HG03432 (cell line): ENCODE results near the gene HLCS.

Source experiments
- ATAC-seq: cut with Tn5 transposase; IDR thresholded peaks from one replicate; pipeline ENCODE4 v1.9.1; 2021; ENCODE audit warnings: mild to moderate bottlenecking, moderate library complexity; ENCODE audit not compliant: unreplicated experiment

Gene HLCS

DNA sequence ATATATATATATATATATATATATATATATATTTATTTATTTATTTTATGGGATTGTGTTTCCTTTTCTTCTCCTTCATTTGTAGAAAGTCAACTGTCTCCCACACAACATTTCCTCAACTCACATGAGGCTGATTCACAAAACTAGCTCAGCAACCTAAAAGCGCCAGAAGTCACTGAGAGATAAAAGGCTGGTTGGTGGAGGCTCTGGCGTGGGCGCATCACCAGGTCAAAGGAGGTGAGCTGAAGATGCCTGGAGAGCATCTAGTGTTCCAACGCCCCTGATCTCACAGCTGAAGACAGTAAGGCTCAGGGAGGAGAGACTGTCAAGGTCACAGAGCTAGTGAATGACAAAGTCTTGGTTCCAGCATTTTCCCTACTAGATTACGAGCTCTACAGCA is 78.0 kb downstream of the HLCS start:
- no peak for ATAC-seq

DNA sequence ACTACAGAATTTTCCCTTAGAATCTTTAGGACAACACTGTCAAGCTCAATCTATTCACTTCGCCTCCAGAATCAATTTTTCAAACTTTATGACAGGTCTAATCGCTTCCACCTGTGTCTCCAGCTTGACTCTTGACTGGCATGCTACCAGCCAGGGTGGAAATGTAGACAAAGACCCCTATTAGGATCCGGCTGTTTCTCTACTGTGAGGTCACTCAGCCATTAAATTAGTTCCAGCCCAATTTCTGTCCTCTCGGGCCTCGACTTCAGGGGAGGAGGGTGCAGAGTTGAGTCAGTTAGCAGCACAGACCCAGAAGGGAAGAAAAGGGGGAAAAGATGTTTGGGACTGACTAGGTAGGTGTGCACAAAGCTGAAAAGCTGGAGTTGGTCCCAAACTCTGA is 78.5 kb downstream of the HLCS start:
- ATAC-seq, result no peak

- no peak for ATAC-seq
Measured at GRCh38 chr21:36883532-36884486, 82.7 kb downstream of the HLCS start.

- no peak for ATAC-seq
Measured at GRCh38 chr21:36882776-36883175, 83.7 kb downstream of the HLCS start.

GRCh38 chr21:36881228-36881627 is 85.2 kb downstream of the HLCS start:
- no peak for ATAC-seq

DNA sequence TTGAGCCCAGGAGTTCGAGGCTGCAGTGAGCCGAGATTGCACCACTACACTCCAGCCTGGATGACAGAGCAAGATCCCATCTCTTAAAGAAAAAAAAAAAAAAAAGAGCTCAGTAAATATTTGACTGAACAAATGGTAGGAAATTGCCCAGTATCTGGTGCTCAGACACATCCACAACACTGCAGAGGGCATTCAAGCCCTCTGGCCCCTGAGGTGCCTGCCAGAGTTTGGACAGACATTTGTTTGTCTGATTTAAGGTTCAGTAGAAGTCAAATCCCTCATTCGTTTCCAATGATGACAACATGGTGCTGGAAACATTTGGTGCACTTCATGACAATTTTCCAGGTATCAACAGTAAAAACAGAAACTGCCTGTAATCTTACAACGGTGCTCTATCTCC is 86.6 kb downstream of the HLCS start:
- ATAC-seq, result no peak

- ATAC-seq, result no peak
Measured at GRCh38 chr21:36877741-36878140, 88.7 kb downstream of the HLCS start.

DNA sequence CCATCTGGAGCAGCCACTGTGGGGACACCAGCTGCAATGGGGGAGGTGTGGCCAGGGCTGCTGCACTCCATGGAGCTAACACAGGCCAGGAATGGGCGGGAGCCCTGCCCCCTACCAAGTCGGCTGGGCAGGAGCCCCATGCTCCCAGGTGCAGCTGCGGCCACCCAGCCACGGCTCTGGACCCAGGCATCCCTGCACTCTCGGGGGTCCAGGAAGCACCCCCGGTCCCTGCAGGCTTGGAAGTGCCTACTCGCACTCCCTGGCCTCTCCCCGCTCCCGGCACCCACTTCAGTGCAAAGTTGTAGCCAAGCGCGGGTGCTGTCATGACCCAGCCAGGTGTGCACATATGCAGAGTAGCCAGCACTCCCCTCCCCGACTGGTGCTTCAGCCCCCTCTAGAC is 91.8 kb downstream of the HLCS start:
- ATAC-seq, result no peak

GRCh38 chr21:36873513-36873912 is 93.0 kb downstream of the HLCS start:
- ATAC-seq, result no peak

DNA sequence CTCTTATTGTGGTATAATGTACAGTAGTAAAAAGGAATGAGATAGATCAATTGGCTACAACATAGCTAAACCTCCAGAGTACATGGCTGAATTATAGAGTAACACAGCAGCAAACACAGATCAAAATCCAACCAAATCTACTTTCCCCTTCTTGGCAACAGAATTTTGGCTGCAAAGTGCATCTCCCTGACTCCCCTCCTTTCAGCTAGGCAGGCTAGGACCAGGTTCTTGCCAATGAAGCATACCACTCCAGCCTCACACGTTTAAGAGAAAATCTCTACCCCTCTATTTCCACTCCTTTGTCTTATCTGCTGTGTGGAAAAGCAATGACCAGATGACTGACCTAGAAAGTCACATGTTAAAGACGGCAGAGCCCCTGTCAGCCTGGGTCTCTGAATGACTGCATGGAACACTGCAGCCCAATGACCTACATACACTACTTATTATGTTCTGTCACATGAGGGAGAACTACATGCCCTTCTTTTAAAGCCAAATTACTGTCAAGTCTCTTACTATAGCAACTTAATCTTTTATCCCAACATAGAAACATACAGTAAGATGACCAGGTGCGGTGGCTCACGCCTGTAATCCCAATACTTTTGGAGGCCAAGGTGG is 99.1 kb downstream of the HLCS start:
- ATAC-seq, result no peak

DNA sequence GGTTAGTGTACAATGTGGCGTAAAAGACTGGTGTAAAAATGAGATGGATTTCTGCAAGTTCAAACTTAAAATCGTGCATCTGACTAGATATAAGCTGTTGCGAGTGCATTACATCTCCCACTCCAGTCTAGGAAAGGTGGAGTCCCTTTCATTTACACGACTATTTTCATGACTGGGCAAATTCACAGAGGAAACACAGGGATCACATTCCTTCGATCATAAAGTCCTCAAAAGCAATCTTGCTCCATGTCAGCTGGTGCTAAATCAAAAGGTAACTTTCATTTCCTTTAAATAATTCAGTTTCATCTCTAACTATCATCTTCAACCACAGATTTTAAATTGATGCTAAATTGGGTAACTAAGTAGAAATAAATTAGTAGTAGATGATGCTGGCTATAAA is 100.0 kb downstream of the HLCS start:
- no peak for ATAC-seq

- ATAC-seq, result no peak
Measured at GRCh38 chr21:36864974-36865373, 101.5 kb downstream of the HLCS start.

GRCh38 chr21:36863260-36863659 is 103.2 kb downstream of the HLCS start:
- no peak for ATAC-seq

DNA sequence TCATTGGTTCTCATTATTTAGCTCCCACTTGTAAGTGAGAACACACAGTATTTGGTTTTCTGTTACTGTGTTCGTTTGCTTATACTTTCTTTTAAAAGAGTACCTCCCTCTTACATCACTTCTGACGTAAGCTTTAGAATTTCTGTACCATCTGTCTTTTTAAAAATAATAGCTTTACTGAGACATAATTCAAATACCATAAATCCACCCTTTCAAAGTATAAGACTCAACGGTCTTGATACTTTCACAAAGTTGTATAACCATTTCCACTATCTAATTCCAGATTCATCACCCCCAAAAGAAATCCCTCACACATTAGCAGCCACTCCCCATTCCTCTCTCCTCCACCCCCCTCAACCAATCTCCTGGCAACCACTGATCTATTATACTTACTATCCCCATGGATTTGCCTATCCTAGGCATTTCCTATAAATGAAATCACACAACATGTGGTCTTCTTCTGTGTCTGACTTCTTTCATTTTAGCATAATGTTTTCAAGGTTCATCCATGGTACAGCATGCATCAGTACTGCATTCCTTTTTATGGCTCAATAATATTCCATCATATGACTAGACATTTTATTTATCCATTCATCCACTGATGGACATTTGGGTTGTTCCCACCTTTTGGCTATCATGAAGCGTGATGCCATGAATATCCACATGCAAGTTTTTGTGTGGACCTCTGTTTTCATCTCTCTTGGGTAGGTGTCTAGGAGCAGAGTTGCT is 104.7 kb downstream of the HLCS start:
- ATAC-seq, result no peak

- no peak for ATAC-seq
Measured at GRCh38 chr21:36860736-36861594, 105.5 kb downstream of the HLCS start.

DNA sequence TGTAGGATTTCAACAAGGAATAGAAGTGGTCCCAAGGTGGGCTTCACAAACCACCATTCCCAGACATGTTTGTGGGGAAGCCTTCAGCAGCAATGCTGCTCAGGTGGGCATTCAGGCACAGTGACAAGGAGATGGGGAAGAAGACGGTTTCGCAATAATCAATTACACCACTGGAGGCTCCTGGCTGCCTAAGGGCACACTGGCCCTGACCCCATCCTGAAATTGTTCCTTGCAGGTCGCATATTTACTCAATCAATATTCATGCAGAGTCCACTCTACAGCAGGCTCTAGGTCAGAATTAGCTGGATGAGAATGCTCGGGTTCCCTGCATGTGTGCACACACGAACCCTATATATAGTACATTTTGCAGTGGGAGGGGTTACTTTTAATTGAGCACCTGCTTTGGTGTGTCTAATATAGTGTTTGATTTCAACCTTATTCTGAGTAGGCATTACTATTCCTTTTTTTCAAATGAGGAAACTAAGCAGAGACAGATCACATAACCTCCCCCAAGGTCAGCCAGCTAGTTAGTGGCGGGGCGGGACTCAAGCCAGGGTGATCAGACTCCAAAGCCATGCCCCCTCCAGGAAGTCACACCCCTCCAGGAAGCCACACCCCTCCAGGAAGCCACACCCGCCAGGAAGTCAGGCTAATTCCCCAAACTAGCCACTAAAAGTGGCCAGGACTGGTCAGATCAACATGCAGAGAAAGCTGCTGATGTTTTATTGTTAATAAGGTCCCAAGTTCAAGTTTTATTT is 106.5 kb downstream of the HLCS start:
- no peak for ATAC-seq

- ATAC-seq, result no peak
Measured at GRCh38 chr21:36858320-36858957, 108.0 kb downstream of the HLCS start.

DNA sequence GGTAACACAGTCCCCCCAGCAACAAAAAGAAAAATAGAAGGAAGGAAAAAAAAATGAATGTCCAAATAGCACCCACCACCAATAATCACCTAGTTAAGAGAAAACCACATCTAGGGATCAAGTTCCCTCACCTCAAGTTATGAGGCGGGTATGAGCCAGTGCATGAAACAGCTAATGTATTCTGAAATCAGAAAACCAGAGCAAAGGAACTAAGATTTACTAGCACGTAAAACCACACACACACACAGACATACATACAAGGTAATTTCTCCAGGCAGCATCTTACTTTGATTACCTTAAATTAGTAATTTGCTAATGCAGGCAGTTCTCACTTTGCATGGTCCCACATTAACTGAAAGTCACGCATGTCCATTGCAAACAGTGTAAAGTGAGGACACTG is 109.8 kb downstream of the HLCS start:
- ATAC-seq, result no peak

GRCh38 chr21:36854391-36854790 is 112.1 kb downstream of the HLCS start:
- ATAC-seq, result no peak

DNA sequence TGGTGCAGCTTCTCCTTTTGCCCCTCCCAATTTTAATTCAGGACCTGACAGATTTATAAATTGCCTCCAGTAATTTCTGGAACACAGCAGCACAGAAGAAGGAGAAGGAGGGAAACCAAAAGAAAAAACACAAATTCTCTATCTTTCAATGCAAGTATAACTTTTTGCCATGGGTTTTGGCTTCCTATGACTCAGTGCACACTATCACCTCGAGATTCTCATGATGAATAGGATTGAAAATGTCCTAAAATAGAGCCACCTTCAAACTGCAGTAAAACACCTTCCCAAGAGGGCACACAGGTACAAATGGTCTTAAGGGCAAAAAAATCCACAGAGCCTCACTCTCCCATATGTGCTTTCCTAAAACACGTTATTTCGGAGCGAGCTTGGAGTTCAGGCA is 113.6 kb downstream of the HLCS start:
- ATAC-seq, result no peak
